Measurements from ENCODE around the gene SDF2L1.

Gene SDF2L1

GRCh38 chr22:21681566-21682370 is 39.7 kb downstream of the SDF2L1 start:
- DNase-seq (ENCODE audit: low read depth, low spot score) = no peak
- no peaks in the 10 kb centered on the region for H3K27me3 ChIP-seq (ENCODE audit: insufficient read depth, insufficient read length)
- H3K36me3 ChIP-seq (ENCODE audit: insufficient read depth, insufficient read length, low read length) = peaks cover 49% of the 10 kb centered on the region
- H3K4me3 ChIP-seq (ENCODE audit: insufficient read length, low read depth) = no peak overlapping the region
- peaks cover 7% of the 10 kb centered on the region; the same call in 1 of the 2 replicates for H3K9me3 ChIP-seq (ENCODE audit: insufficient read depth, low read length)
- TF ChIP-seq SUZ12 (IDR thresholded peaks at IDR 0.05; ENCODE audit: extremely low read depth, insufficient read depth, insufficient read length) = no peak
- no peak for TF ChIP-seq ZNF274 (IDR thresholded peaks at IDR 0.05; ENCODE audit: low read depth, low read length)
- no peak for TF ChIP-seq YY1 (IDR thresholded peaks at IDR 0.05; ENCODE audit: insufficient read depth, insufficient read length)
- no peak overlapping the region for H3K9ac ChIP-seq (ENCODE audit: insufficient read length, low read depth)
- H3K4me1 ChIP-seq (ENCODE audit: insufficient read depth, insufficient read length) = peaks cover 6% of the 10 kb centered on the region

GRCh38 chr22:21682385-21683175 is 40.5 kb downstream of the SDF2L1 start:
- Histone ChIP-seq H3K27me3 (ENCODE audit: insufficient read depth, insufficient read length) (no peaks in the 10 kb centered on the region), H3K4me1 (ENCODE audit: insufficient read depth, insufficient read length) (peaks cover 6% of the 10 kb centered on the region), H3K9me3 (ENCODE audit: insufficient read depth, low read length) (peaks cover 5% of the 10 kb centered on the region; the same call in 1 of the 2 replicates), H3K4me3 (ENCODE audit: insufficient read length, low read depth) (no peak overlapping the region), H3K36me3 (ENCODE audit: insufficient read depth, insufficient read length, low read length) (peaks cover 55% of the 10 kb centered on the region), H3K9ac (ENCODE audit: insufficient read length, low read depth) (no peak overlapping the region)
- DNase-seq (ENCODE audit: low read depth, low spot score) = no peak
- no peak for TF ChIP-seq SUZ12 (IDR thresholded peaks at IDR 0.05; ENCODE audit: extremely low read depth, insufficient read depth, insufficient read length)
- TF ChIP-seq YY1 (IDR thresholded peaks at IDR 0.05; ENCODE audit: insufficient read depth, insufficient read length) = no peak
- TF ChIP-seq ZNF274 (IDR thresholded peaks at IDR 0.05; ENCODE audit: low read depth, low read length) = no peak

- Histone ChIP-seq H3K27me3 (ENCODE audit: insufficient read depth, insufficient read length) (no peaks in the 10 kb centered on the region), H3K4me3 (ENCODE audit: insufficient read length, low read depth) (no peak overlapping the region), H3K36me3 (ENCODE audit: insufficient read depth, insufficient read length, low read length) (peaks cover 62% of the 10 kb centered on the region), H3K9ac (ENCODE audit: insufficient read length, low read depth) (no peak overlapping the region), H3K4me1 (ENCODE audit: insufficient read depth, insufficient read length) (peaks cover 3% of the 10 kb centered on the region), H3K9me3 (ENCODE audit: insufficient read depth, low read length) (no peaks in the 10 kb centered on the region)
- DNase-seq (ENCODE audit: low read depth, low spot score) = no peak
- TF ChIP-seq YY1 (IDR thresholded peaks at IDR 0.05; ENCODE audit: insufficient read depth, insufficient read length) (no peak), ZNF274 (IDR thresholded peaks at IDR 0.05; ENCODE audit: low read depth, low read length) (no peak), SUZ12 (IDR thresholded peaks at IDR 0.05; ENCODE audit: extremely low read depth, insufficient read depth, insufficient read length) (no peak)
These were observed 41.3 kb downstream of the SDF2L1 start for GRCh38 chr22:21683401-21683811.

GRCh38 chr22:21684492-21685163 is 42.5 kb downstream of the SDF2L1 start:
- Histone ChIP-seq H3K36me3 (ENCODE audit: insufficient read depth, insufficient read length, low read length) (peaks cover 74% of the 10 kb centered on the region), H3K4me3 (ENCODE audit: insufficient read length, low read depth) (no peak overlapping the region), H3K9me3 (ENCODE audit: insufficient read depth, low read length) (no peaks in the 10 kb centered on the region), H3K4me1 (ENCODE audit: insufficient read depth, insufficient read length) (peaks cover 3% of the 10 kb centered on the region), H3K9ac (ENCODE audit: insufficient read length, low read depth) (no peak overlapping the region), H3K27me3 (ENCODE audit: insufficient read depth, insufficient read length) (no peaks in the 10 kb centered on the region)
- DNase-seq (ENCODE audit: low read depth, low spot score) = no peak
- TF ChIP-seq ZNF274 (IDR thresholded peaks at IDR 0.05; ENCODE audit: low read depth, low read length) (no peak), SUZ12 (IDR thresholded peaks at IDR 0.05; ENCODE audit: extremely low read depth, insufficient read depth, insufficient read length) (no peak), YY1 (IDR thresholded peaks at IDR 0.05; ENCODE audit: insufficient read depth, insufficient read length) (no peak)

GRCh38 chr22:21685164-21685513 is 43.0 kb downstream of the SDF2L1 start:
- no peak overlapping the region for H3K4me3 ChIP-seq (ENCODE audit: insufficient read length, low read depth)

GRCh38 chr22:21686193-21686608 is 44.1 kb downstream of the SDF2L1 start:
- H3K27me3 ChIP-seq (ENCODE audit: insufficient read depth, insufficient read length) = no peaks in the 10 kb centered on the region
- no peak overlapping the region for H3K4me3 ChIP-seq (ENCODE audit: insufficient read length, low read depth)
- no peaks in the 10 kb centered on the region for H3K9me3 ChIP-seq (ENCODE audit: insufficient read depth, low read length)
- no peak overlapping the region for H3K9ac ChIP-seq (ENCODE audit: insufficient read length, low read depth)
- no peak for DNase-seq (ENCODE audit: low read depth, low spot score)
- TF ChIP-seq SUZ12 (IDR thresholded peaks at IDR 0.05; ENCODE audit: extremely low read depth, insufficient read depth, insufficient read length) = no peak
- no peak for TF ChIP-seq ZNF274 (IDR thresholded peaks at IDR 0.05; ENCODE audit: low read depth, low read length)
- no peak for TF ChIP-seq YY1 (IDR thresholded peaks at IDR 0.05; ENCODE audit: insufficient read depth, insufficient read length)
- H3K36me3 ChIP-seq (ENCODE audit: insufficient read depth, insufficient read length, low read length) = peaks cover 73% of the 10 kb centered on the region
- peaks cover 1% of the 10 kb centered on the region for H3K4me1 ChIP-seq (ENCODE audit: insufficient read depth, insufficient read length)

More at GRCh38 chr22:21685164-21685513, 43.0 kb downstream of the SDF2L1 start:
- H3K27me3 ChIP-seq (ENCODE audit: insufficient read depth, insufficient read length) = no peaks in the 10 kb centered on the region
- peaks cover 75% of the 10 kb centered on the region for H3K36me3 ChIP-seq (ENCODE audit: insufficient read depth, insufficient read length, low read length)
- DNase-seq (ENCODE audit: low read depth, low spot score) = no peak
- TF ChIP-seq ZNF274 (IDR thresholded peaks at IDR 0.05; ENCODE audit: low read depth, low read length) (no peak), YY1 (IDR thresholded peaks at IDR 0.05; ENCODE audit: insufficient read depth, insufficient read length) (no peak), SUZ12 (IDR thresholded peaks at IDR 0.05; ENCODE audit: extremely low read depth, insufficient read depth, insufficient read length) (no peak)
- H3K9ac ChIP-seq (ENCODE audit: insufficient read length, low read depth) = no peak overlapping the region
- H3K4me1 ChIP-seq (ENCODE audit: insufficient read depth, insufficient read length) = peaks cover 3% of the 10 kb centered on the region
- no peaks in the 10 kb centered on the region for H3K9me3 ChIP-seq (ENCODE audit: insufficient read depth, low read length)
